Measurements from ENCODE around the gene FADD. TPM values are rescaled to one million over a fixed set of nuclear protein-coding genes. Genes with fewer than 3 reads are reported as not detected.

The FADD gene
- total and polyA plus RNA-seq, 10 donors: 11.3 to 28.8 (median 23.1) TPM

DNA sequence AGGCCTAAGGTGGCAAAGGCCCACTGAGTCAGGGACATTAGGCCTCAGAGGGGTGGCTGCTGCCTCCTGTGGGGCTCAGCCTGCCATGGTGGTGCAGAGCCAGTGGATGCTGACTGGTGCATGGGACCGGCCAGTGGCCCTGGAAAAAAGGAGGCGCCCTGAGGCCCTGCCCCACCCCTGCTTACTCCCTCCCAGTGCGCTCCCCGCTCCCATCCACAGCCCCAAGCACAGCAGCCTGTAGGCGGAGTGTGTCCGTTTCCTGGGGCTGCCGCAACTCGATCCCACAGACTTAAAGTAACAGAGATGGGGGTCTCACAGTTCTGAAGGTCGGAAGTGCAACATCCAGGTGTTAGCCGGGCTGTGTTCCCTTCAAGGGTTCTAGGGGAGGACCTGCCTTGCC, 38.4 kb upstream of the FADD start:
- 80 to 85% (median 83%) methylated on average over 8 to 10 of the region's 10 CpGs for WGBS, 5 donors
- Histone ChIP-seq H3K9me3 (no peaks in the 10 kb centered on the region), H3K27me3 (replicated peaks in 1 of 7) (peaks cover 0 to 50% (median 5%) of the 10 kb centered on the region in 7 donors), H3K27ac (no peak overlapping the region), H3K4me1 (no peaks in the 10 kb centered on the region), H3K36me3 (no peaks in the 10 kb centered on the region), H3K4me3 (no peak overlapping the region)
- intact Hi-C loops (cut with DNase I; ENCODE audit: low total_unique reads): no loop called here
- no peak for TF ChIP-seq CTCF (IDR thresholded peaks at IDR 0.05 in 8 of 11, conservative IDR thresholded peaks at IDR 0.05 in 3 of 11)
- no peak for TF ChIP-seq POLR2AphosphoS5 (IDR thresholded peaks at IDR 0.05)
- TF ChIP-seq POLR2A (IDR thresholded peaks at IDR 0.05): no peak
- DNase-seq: no peak

GRCh38 chr11:70167120-70167519, 36.0 kb upstream of the FADD start:
- H3K4me3 ChIP-seq: no peak overlapping the region
- no peak for TF ChIP-seq CTCF (IDR thresholded peaks at IDR 0.05 in 8 of 11, conservative IDR thresholded peaks at IDR 0.05 in 3 of 11)
- no peak for TF ChIP-seq POLR2AphosphoS5 (IDR thresholded peaks at IDR 0.05)
- TF ChIP-seq POLR2A (IDR thresholded peaks at IDR 0.05): no peak
- intact Hi-C loops (cut with DNase I; ENCODE audit: low total_unique reads): no loop called here
- H3K4me1 ChIP-seq: no peaks in the 10 kb centered on the region
- H3K36me3 ChIP-seq: no peaks in the 10 kb centered on the region
- no peaks in the 10 kb centered on the region for H3K9me3 ChIP-seq
- peaks cover 0 to 59% (median 9%) of the 10 kb centered on the region in 7 donors for H3K27me3 ChIP-seq (replicated peaks in 1 of 7)
- no peak for DNase-seq
- WGBS, 5 donors: 65 to 85% (median 78%) methylated on average over 7 to 9 of the region's 9 CpGs
- no peak overlapping the region for H3K27ac ChIP-seq

DNA sequence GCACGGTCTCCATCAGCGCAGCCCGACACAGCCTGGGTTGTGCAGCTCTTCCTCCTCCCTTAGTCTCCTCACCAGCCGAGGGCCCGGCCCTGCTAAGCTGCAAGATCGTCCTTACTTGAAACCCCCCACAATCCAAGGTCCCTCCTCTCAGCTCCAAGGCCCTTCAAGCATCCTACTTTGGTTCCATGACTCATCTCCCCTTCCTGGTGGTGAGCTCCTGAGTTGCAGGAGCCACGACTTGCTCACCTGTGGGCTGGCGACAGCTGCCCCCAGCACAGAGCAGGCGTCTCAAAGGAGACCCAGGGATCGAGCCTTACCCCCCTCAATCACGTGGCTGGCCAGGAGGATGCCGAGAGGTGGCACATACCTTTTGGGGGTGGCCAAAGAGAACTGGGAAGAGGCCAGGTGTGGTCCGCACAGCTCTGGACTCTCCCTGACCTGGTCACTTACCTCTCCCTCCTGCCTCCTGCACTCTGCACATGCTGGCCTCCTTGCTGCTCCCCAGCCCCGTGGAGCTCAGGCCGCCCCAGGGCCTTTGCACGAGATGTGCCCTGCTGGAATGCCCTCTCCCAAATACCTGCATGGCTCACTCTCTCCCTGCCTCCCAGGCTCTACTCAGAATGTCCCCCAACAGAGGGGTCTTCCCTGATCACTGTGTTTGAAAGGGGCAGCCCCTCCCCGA, 35.2 kb upstream of the FADD start:
- peaks cover 0 to 57% (median 6%) of the 10 kb centered on the region in 7 donors for H3K27me3 ChIP-seq (replicated peaks in 1 of 7)
- intact Hi-C loops (cut with DNase I; ENCODE audit: low total_unique reads): no loop called here
- 81 to 93% (median 90%) methylated on average over 13 to 17 of the region's 17 CpGs for WGBS, 5 donors
- DNase-seq: no peak
- H3K27ac ChIP-seq: no peak overlapping the region
- no peaks in the 10 kb centered on the region for H3K36me3 ChIP-seq
- TF ChIP-seq POLR2A (IDR thresholded peaks at IDR 0.05) (no peak), POLR2AphosphoS5 (IDR thresholded peaks at IDR 0.05) (no peak), CTCF (IDR thresholded peaks at IDR 0.05 in 8 of 11, conservative IDR thresholded peaks at IDR 0.05 in 3 of 11) (no peak)
- H3K9me3 ChIP-seq: no peaks in the 10 kb centered on the region
- H3K4me3 ChIP-seq: no peak overlapping the region
- no peaks in the 10 kb centered on the region for H3K4me1 ChIP-seq

- intact Hi-C loops (cut with DNase I; ENCODE audit: low total_unique reads): no loop called here
- 69 to 87% (median 79%) methylated on average over 6 of the region's 6 CpGs for WGBS, 5 donors
- Histone ChIP-seq H3K27ac (no peak overlapping the region), H3K36me3 (no peaks in the 10 kb centered on the region), H3K9me3 (no peaks in the 10 kb centered on the region), H3K4me3 (no peak overlapping the region), H3K27me3 (replicated peaks in 1 of 7) (peaks cover 0 to 56% (median 5%) of the 10 kb centered on the region in 7 donors), H3K4me1 (no peaks in the 10 kb centered on the region)
- TF ChIP-seq CTCF (IDR thresholded peaks at IDR 0.05 in 8 of 11, conservative IDR thresholded peaks at IDR 0.05 in 3 of 11) (no peak), POLR2A (IDR thresholded peaks at IDR 0.05) (no peak), POLR2AphosphoS5 (IDR thresholded peaks at IDR 0.05) (no peak)
- DNase-seq: no peak
Observed at GRCh38 chr11:70168405-70168754, 34.7 kb upstream of the FADD start.
